ENCODE data around the gene SS18L1. TPM values are rescaled to one million over a fixed set of nuclear protein-coding genes. Genes with fewer than 3 reads are reported as not detected.

Gene SS18L1
- total RNA-seq, 2 experiments from 2014 or later: 21.0 to 23.3 TPM

DNA sequence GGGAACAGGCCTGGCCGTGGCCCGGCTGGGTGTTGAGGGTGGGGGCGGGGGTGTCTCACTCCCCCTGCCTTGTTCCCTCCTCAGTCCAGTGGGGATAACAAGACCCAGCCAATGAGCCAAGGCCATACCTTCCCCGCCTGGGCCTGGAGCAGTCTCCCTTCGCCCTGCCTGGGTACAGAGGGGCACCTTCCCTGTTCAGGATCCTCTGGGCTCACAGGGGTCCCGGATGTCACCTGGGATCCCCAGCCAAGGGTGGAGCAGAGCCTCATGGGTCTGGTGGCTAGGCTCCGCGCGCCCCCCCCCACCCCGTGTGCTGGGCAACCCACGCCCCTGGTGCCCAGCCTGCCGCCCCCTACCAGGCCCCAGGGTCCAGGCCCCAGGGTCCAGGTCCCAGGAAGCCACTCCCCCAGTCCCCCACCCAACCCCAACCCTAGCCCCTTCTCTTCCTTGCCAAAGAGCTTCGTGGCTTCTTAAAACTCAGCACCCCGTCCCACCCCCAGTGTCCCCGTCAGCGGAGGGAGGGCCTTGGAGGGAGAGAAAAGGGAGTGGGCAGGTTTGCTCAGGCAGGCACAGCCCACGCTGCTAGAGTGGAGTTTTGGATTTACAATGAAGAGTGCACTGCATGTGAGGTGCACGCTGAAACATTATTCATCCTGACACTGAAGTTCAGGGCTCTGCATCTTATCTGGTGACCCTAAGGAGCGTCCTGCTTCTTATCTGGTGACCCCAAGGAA lies 64.7 kb downstream of the SS18L1 start:
- DNase-seq (no peak), ATAC-seq (ENCODE audit: low read depth) (no peak)
- H3K27ac Mint-ChIP-seq: no peak overlapping the region
- H3K4me1 Mint-ChIP-seq: peaks cover 1% of the 10 kb centered on the region
- H3K4me3 Mint-ChIP-seq: no peak overlapping the region
- POLR2A ChIA-PET: no interaction called here
- peaks cover 2% of the 10 kb centered on the region for H3K36me3 Mint-ChIP-seq
- H3K27me3 Mint-ChIP-seq: no peaks in the 10 kb centered on the region
- no peaks in the 10 kb centered on the region for H3K9me3 Mint-ChIP-seq

DNA sequence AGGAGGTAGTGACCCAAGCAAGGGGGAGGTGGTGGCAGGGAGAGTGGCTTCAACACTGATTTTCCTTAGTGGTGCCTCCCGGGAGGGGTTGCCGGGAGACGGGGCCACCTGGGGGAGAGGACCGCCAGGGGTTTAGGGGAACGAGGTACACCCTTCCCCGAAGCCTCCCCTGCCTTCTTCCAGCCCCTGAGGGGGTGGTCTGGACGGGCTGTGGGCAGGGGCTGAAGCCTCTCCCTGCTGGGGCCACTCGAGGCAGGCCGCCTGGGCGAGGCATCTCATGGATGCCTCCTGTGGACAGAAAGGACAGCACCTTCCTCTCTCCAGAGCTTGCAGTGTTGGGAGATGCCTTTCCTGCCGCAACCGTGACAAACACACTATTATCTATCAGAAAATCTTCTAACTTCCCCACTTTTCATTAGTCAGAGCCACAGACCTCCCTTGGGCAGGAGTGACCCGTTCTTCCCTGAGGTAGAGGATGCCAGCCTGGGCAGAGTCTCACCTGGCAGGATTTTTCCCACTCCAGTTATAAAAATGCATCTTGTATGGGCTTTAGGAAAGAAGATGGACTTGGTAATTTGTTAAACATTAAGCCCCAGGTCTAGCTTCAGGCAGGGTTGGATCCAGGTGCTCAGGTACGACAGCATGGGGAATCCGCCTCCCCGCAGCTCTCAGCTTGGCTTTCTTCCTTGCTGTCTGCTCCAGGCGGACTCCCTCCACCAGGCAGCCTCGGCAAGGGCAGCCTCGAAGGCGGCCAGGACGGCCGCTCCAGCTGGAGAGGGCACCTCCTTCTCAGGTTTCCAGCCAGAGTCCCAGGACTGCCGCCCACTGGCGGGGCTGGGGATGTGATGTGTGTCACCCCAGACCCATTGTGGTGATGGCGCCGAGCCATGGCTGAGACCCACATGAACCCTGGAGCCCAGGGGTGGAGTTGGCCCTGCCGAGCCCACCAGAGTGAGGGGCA lies 65.5 kb downstream of the SS18L1 start:
- H3K9me3 Mint-ChIP-seq: no peaks in the 10 kb centered on the region
- no peaks in the 10 kb centered on the region for H3K4me1 Mint-ChIP-seq
- H3K36me3 Mint-ChIP-seq: no peaks in the 10 kb centered on the region
- no peak overlapping the region for H3K27ac Mint-ChIP-seq
- POLR2A ChIA-PET: no interaction called here
- DNase-seq (no peak), ATAC-seq (ENCODE audit: low read depth) (no peak)
- no peak overlapping the region for H3K4me3 Mint-ChIP-seq
- no peaks in the 10 kb centered on the region for H3K27me3 Mint-ChIP-seq

DNA sequence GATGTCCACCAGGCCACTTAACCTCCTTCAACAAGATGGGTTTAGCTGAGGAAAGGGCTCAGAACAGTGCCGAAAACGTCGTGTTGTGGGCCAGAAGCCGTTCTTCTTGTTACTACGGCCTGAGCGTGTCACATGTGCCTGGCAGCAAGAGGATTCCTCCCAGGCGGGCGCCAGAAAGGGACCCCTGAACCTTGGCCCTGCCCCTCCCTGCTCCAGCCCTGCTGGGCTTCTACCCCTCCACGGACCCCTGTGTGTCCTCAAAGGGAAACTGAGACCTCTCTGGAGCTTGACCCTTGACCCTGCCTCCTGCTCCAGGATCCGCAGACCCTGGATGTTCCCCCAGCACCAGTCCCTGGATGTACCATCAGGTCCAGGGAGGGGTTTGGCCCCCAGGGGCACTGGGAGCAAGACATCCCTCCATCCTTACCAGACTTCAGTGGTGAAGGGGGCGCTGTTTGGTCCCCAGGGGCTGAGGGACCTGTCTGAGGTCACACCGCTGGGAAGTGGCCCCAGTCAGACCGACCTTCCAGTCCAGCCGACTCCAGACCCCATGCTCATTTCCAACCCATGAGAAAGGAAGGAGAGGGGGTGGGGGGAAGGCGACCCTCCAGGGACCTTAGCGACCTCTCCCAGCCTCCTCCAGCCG lies 66.4 kb downstream of the SS18L1 start:
- no peak for ATAC-seq (ENCODE audit: low read depth)
- H3K4me1 Mint-ChIP-seq: no peaks in the 10 kb centered on the region
- H3K4me3 Mint-ChIP-seq: no peak overlapping the region
- no peak for DNase-seq
- H3K9me3 Mint-ChIP-seq: no peaks in the 10 kb centered on the region
- H3K27me3 Mint-ChIP-seq: peaks cover 2% of the 10 kb centered on the region
- no peaks in the 10 kb centered on the region for H3K36me3 Mint-ChIP-seq
- H3K27ac Mint-ChIP-seq: no peak overlapping the region
- POLR2A ChIA-PET: no interaction called here

DNA sequence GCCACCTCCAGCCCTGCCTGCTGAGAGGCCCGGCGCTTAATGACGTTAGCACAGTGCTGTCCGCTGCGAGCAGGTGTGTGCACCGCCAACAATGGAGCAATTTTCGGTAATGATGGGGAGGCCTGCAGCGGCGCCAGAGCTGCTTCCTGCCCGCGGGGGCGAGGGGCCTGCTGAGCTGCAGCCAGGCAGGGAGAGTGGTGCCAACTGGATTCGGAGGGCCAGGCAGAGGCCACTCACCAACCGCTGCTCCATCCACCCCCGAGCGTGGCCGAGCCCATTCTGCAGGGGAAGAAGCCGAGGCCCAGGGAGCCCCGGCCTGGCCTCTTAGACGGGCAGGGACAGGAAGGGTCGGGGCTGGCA lies 66.9 kb downstream of the SS18L1 start:
- H3K36me3 Mint-ChIP-seq: no peaks in the 10 kb centered on the region
- DNase-seq (no peak), ATAC-seq (ENCODE audit: low read depth) (no peak)
- POLR2A ChIA-PET: no interaction called here
- H3K27ac Mint-ChIP-seq: no peak overlapping the region
- no peaks in the 10 kb centered on the region for H3K4me1 Mint-ChIP-seq
- H3K27me3 Mint-ChIP-seq: peaks cover 2% of the 10 kb centered on the region
- no peaks in the 10 kb centered on the region for H3K9me3 Mint-ChIP-seq
- no peak overlapping the region for H3K4me3 Mint-ChIP-seq

DNA sequence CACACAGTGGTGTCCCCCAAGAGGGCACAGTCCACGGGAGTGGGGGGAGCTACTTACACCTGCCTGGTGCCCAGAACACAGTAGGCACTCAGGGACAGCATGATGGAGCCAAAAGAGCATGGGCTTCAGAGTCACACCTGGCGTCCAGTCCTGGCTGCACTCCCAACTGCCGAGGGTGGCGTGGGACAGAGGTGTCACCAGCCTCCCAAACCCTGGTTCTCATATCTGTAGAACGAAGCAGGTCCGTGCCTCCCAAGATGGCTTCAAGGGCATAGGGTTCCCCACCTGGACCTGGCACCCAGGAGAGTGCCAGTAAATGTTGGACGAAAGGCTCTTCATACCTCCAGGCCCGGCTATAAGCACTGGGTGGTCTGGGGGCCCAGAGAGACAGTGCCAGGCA lies 67.6 kb downstream of the SS18L1 start:
- ATAC-seq (ENCODE audit: low read depth): no peak
- H3K27ac Mint-ChIP-seq: no peak overlapping the region
- no peak for DNase-seq
- POLR2A ChIA-PET: no interaction called here
- no peaks in the 10 kb centered on the region for H3K9me3 Mint-ChIP-seq
- peaks cover 4% of the 10 kb centered on the region for H3K27me3 Mint-ChIP-seq
- H3K36me3 Mint-ChIP-seq: no peaks in the 10 kb centered on the region
- no peaks in the 10 kb centered on the region for H3K4me1 Mint-ChIP-seq
- H3K4me3 Mint-ChIP-seq: no peak overlapping the region

DNA sequence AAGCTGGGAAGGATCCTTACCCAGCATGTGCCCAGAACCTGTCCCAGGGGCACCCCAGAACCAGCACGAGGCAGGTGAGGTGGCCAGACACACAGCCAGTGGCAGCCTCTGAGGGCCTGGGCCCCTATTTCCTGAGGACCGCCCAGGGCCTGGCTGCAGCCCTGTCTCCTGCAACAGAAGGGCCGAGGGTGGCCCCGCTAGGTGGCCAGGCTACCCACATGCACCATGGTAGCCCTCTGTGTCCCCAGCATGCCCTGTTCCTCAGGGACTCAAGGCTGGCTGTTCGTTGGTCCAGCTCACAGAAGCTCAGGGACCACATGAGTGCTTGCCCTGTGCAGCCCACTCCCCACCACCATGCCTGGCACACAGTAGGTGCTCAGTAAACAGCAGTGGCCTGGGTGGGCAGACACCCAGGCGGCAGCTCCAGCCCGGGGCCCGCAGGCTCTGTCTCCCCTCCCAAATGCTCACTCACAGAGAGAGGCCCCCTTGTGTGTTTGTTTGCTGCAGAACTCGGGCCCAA lies 68.3 kb downstream of the SS18L1 start:
- H3K27ac Mint-ChIP-seq: no peak overlapping the region
- DNase-seq (no peak), ATAC-seq (ENCODE audit: low read depth) (no peak)
- POLR2A ChIA-PET: no interaction called here
- no peak overlapping the region for H3K4me3 Mint-ChIP-seq
- H3K4me1 Mint-ChIP-seq: no peaks in the 10 kb centered on the region
- H3K27me3 Mint-ChIP-seq: peaks cover 4% of the 10 kb centered on the region
- H3K9me3 Mint-ChIP-seq: no peaks in the 10 kb centered on the region
- no peaks in the 10 kb centered on the region for H3K36me3 Mint-ChIP-seq

DNA sequence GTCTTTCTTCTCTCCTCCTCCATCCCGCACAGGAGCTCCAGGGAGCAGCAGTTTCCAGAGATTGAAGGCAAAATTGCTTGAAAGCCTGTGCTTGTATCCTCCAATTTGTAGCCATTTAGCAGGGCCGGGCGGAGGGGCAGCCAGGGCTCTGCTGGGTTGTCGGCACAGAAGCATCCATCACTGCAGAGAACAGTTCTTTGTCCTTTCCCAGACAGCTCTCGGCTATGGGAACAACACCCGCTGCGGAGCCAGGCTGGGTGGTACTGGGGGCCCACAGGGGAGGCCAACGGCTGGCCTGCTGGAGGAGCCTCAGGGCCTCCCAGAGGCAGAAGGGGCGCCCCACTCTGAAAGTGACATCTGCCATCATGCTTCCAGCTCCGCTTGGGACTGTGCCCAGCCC lies 68.7 kb downstream of the SS18L1 start:
- POLR2A ChIA-PET: no interaction called here
- Mint-ChIP-seq H3K36me3 (no peaks in the 10 kb centered on the region), H3K27ac (no peak overlapping the region)

DNA sequence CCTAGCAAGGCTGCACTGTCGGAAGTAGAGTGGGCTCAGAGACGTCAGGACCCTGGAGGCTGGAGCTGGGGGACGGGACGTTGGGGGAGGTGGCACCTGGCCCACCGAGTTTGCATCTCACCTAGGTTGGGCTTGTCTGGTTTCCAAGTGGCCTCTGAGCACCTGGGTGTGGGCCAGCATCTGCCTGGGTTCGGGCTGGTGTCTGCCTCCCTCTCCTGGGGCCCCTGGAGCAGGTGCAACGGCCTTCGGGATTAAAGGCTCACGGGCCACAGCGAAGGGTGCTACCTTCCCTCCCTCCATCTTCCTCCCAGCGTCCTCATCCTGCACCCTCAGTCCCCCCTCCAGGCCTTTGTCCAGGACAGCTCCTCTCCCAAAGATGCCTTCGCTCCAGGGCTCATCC lies 70.5 kb downstream of the SS18L1 start:
- no peaks in the 10 kb centered on the region for H3K36me3 Mint-ChIP-seq
- ATAC-seq (ENCODE audit: low read depth): no peak

More for the DNA sequence above, 68.7 kb downstream of the SS18L1 start:
- ATAC-seq (ENCODE audit: low read depth) (no peak), DNase-seq (no peak)
- Mint-ChIP-seq H3K9me3 (no peaks in the 10 kb centered on the region), H3K4me3 (no peak overlapping the region), H3K4me1 (no peaks in the 10 kb centered on the region), H3K27me3 (peaks cover 8% of the 10 kb centered on the region)

DNA sequence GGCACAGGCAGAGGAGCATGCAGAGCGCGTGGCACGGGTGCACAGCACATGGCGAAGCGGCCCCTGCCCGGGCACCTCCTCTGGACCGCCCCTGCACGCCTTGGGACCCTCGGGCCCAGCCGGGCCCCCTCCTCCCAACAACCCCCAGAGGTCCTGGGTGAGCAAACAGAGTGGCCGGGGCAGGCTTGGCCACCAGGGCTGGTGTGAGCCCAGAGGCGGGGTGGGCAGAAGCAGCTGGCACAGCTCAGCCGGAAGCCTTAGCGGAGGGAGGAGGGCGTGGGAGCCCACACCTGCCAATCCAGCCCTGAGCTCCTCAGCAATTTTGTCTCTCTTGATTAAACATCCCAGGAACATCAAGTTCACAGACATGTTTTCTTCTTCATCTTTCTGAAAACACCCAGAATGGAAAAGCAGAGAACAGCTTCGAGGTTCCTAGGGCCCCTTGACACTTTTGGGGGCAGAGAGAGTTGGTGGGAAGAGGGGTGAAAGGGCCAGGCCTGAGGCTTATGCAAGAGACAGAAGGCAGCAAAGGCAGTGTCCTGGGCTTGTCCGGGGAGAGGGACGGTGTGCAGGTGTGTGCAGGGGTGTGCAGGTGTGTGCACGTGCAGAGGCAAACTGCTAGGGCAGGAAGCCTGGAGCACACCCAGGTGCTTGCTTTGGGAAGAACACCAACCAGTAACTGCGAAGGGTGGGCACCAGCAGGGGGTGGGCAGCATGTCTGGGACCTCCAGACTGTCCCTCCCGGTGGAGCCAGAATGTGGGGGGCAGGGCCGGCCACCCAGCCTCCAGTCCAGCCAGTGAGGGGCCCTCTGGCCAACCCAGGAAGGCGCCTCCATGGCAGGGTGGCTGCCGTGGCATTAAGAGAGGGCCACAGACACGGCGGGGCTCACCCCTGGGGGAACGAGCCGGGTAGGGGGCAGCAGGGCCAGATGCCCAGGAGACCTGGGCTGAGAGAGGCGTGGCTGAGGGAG lies 71.7 kb downstream of the SS18L1 start:
- POLR2A ChIA-PET: no interaction called here
- Mint-ChIP-seq H3K27ac (no peak overlapping the region), H3K9me3 (no peaks in the 10 kb centered on the region), H3K4me1 (no peaks in the 10 kb centered on the region), H3K27me3 (peaks cover 20% of the 10 kb centered on the region), H3K36me3 (no peaks in the 10 kb centered on the region), H3K4me3 (no peak overlapping the region)
- no peak for DNase-seq
- no peak for ATAC-seq (ENCODE audit: low read depth)

More for the DNA sequence above, 70.5 kb downstream of the SS18L1 start:
- Mint-ChIP-seq H3K4me1 (no peaks in the 10 kb centered on the region), H3K27me3 (peaks cover 17% of the 10 kb centered on the region), H3K4me3 (no peak overlapping the region), H3K27ac (no peak overlapping the region), H3K9me3 (no peaks in the 10 kb centered on the region)
- no peak for DNase-seq
- POLR2A ChIA-PET: no interaction called here

DNA sequence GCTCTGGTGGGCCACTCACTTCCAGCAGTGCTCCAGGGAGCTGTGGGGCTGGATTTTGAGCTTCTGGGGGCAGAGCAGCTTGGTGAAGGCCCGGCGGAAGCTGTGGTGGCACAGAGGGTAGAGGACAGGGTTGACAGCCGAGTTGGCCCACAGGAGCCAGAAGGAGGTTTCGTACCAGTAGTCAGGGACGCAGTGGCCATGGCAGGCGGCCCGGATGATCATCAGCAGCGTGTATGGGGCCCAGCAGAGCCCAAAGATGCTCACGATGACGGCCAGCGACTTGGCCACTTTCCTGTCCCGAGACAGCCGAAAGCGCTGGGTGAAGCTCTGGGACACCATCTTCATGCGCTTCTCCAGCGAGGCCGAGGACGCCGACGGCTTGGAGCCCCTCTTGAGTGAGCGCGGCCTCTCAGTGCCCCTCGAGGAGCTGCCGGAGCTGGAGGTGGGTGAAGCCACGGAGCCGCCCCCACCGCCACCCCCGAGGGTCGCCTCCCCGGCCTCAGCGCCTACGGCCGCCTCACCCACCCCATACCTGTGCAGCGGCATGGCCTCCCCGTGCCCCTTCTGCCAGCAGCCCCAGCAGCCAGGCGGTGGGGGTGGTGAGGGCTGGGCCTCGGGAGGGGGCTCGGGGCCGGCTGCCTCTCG lies 72.5 kb downstream of the SS18L1 start:
- H3K27ac Mint-ChIP-seq: no peak overlapping the region
- no peaks in the 10 kb centered on the region for H3K36me3 Mint-ChIP-seq
- peaks cover 24% of the 10 kb centered on the region for H3K27me3 Mint-ChIP-seq
- ATAC-seq (ENCODE audit: low read depth) (no peak), DNase-seq (no peak)
- H3K4me3 Mint-ChIP-seq: no peak overlapping the region
- POLR2A ChIA-PET: no interaction called here
- no peaks in the 10 kb centered on the region for H3K9me3 Mint-ChIP-seq
- no peaks in the 10 kb centered on the region for H3K4me1 Mint-ChIP-seq

DNA sequence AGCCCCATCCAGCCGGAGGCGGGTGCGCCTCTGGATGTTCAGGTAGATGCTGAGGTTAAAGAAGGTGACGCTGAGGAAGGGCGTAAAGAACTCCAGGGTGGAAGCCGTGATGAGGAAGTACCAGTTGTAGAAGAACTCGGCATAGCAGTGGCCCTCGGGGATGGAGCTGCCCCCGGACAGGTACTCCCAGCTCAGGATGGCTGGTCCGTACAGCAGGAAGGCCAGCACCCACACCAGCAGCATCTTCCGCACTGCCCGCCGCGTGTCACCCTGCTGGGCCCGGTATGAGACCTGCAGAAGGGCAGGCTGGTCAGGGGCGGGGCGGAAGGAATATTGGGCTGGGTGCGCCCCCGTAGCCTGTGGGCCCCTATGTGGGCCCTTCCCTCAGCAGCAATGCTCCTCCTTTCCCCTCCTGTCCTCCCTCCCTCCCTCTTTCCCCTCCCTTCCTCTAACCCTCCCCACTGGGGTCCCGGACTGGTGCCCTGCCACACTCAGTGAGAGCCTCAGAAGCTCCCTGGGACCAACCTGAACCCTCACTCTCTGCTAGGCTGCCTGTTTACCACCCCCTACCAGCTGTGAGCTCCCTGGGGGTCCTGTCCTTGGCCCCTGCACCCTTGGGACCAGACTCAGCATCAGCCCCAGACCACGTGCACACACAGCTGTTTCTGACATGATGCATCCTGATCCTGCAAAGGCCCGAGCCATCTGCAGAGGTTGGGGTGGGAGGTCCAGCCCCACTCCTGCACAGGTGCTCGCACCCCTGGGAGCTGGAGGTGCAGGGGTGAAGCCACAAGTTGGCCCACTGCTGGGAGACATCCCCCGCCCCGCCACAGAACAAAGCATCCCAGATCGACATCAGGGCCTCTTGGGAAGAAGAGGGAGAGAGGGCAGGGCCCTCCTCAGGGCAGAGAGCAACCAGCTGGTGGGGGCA lies 73.3 kb downstream of the SS18L1 start:
- peaks cover 31% of the 10 kb centered on the region for H3K27me3 Mint-ChIP-seq
- no peak overlapping the region for H3K4me3 Mint-ChIP-seq
- DNase-seq: no peak
- H3K4me1 Mint-ChIP-seq: no peaks in the 10 kb centered on the region
- H3K27ac Mint-ChIP-seq: no peak overlapping the region
- POLR2A ChIA-PET: no interaction called here
- ATAC-seq (ENCODE audit: low read depth): no peak
- no peaks in the 10 kb centered on the region for H3K36me3 Mint-ChIP-seq
- H3K9me3 Mint-ChIP-seq: no peaks in the 10 kb centered on the region

All from activated naive CD8-positive, alpha-beta T cell treated with anti-CD3 and anti-CD28 coated beads, Interleukin-2, amount 10 ng/mL, durations not matched to agents 7 days and 5 days (primary cell).